D721Med (cell line): ENCODE results near the gene MUC4.

Source experiments
- DNase-seq: peaks from one replicate; pipeline ENCODE4 v3.0.0; 2011; ENCODE audit warnings: low spot score; ENCODE audit not compliant: insufficient read length
- FAIRE-seq: peaks from 2 replicates; lab custom pipeline; 2011; peaks lifted over from hg19 to GRCh38; lab: Jason Lieb, UNC
- CTCF ChIP-seq: IDR thresholded peaks from 2 replicates; pipeline ENCODE4 v1.5.1; 2012; ENCODE audit warnings: mild to moderate bottlenecking, control low read depth; ENCODE audit not compliant: insufficient read depth; ENCODE audit errors: missing control alignments

MUC4 gene

DNA sequence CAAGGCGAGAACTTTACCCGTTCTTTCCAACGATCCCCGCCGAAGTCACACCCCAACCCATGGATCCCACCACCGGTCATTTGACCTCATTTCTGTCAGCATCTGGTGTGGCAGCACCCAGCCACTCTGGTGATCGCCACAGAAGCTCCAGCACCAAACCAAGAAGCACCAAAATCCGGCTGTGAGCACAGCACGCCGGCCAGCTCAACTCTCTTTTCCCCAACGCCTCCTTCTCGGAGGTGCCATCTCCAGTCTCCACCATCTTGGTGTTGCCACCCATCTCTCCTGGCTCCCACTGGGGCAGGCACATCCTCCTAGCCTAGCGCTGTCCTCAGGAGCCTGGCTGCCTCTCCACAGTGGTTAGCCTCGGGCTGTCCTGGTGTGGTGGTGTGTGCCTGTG, 6.5 kb downstream of the MUC4 start:
- FAIRE-seq (no peak), DNase-seq (no peak)
- no peak for TF ChIP-seq CTCF

GRCh38 chr3:195803289-195803908, 8.3 kb downstream of the MUC4 start:
- no peak for TF ChIP-seq CTCF
- DNase-seq (no peak), FAIRE-seq (no peak)

GRCh38 chr3:195802795-195803194, 8.9 kb downstream of the MUC4 start:
- TF ChIP-seq CTCF: no peak
- FAIRE-seq (no peak), DNase-seq (no peak)

DNA sequence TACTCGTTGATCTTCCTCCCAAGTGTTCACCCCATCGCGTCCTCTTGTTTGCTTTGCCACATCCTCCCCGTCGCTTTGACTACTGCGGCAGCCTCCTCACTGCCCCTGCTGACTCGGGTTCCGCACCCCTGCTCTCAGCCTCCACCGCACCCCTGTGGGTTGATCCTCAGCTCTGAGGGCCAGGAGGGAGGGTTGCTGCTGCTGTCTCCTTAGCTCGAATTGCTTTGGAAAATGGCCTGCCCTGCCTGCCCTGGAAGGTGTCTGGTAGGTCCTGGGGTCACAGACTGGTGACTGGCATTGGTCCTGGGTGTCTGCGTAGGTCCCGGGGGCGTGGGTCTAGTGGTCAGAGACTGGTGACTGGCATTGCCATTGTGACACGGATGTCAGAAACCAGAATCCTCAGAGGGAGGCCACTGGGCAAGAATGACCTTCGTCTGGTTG, 9.4 kb downstream of the MUC4 start:
- DNase-seq: no peak
- no peak for TF ChIP-seq CTCF
- FAIRE-seq: no peak

DNA sequence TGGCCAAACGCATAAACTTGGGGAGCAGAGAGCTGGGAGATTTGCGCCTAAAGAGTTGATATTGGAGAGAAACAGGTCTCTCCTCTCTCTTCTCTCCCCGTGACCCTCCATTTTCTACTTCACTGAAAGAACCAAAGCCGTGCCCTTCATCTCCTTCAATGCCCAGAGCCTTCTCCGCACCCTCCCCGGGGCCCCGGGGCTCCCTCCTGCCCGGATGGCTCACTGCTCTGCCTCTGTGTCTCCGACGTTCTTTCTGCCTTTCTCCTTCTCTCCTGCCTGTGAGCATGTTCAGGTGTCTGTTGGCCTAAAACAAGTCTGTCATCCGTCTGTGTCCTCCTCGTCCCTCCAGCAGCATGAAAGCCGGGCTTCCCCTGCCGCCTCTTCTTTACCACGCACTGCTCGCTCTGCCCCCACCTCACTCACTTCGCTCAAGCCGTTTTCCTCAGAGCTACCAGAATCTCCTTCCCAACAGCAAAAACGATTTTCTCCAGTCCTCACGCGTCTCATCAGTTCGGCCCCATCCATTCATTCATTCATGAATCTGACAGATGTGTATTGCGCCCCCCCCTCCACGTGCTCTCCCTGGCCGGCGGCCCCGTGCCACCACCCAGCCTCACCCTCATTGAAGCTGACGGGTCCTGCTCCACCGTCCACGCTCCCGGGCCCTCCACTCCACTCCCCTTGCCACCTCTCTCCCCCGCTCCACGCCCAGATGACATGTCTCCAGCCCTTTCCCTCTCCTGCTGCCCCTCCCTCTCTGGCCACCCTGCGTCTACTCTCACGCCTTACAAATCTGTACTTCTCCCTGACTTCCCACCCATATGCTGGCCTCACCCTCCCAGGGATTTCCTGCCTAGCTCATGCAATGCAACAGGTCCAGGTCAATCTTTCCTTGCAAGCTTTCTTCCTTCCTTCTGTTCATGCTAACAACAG, 10.2 kb downstream of the MUC4 start:
- DNase-seq: no peak
- FAIRE-seq: no peak
- TF ChIP-seq CTCF: no peak

GRCh38 chr3:195800240-195800639, 11.5 kb downstream of the MUC4 start:
- TF ChIP-seq CTCF: no peak
- DNase-seq (no peak), FAIRE-seq (no peak)

- no peak for FAIRE-seq
- TF ChIP-seq CTCF: no peak
- DNase-seq: no peak
Observed at GRCh38 chr3:195796795-195797194, 14.9 kb downstream of the MUC4 start.
